Osteocyte (in vitro differentiated cells): ENCODE measurements around the gene HTR4. TPM values are rescaled to one million over a fixed set of nuclear protein-coding genes. Genes with fewer than 3 reads are reported as not detected.

Experiments
- DNase-seq: peaks from one replicate; pipeline ENCODE4 v3.0.0; 2021; ENCODE audit warnings: mixed read lengths; ENCODE audit not compliant: unreplicated experiment; ENCODE audit errors: extremely low spot score
- H3K27ac Mint-ChIP-seq: one replicate; pipeline ENCODE4 v1.8.0; 2021; ENCODE audit warnings: mild to moderate bottlenecking, mixed read lengths; ENCODE audit not compliant: unreplicated experiment
- H3K27me3 Mint-ChIP-seq: one replicate; pipeline ENCODE4 v1.8.0; 2021; ENCODE audit warnings: mixed read lengths; ENCODE audit not compliant: unreplicated experiment
- H3K36me3 Mint-ChIP-seq: one replicate; pipeline ENCODE4 v1.8.0; 2021; ENCODE audit warnings: mixed read lengths; ENCODE audit not compliant: unreplicated experiment
- H3K4me1 Mint-ChIP-seq: one replicate; pipeline ENCODE4 v1.8.0; 2021; ENCODE audit warnings: mixed read lengths; ENCODE audit not compliant: unreplicated experiment
- H3K4me3 Mint-ChIP-seq: one replicate; pipeline ENCODE4 v1.8.0; 2021; ENCODE audit warnings: mild to moderate bottlenecking, moderate library complexity, mixed read lengths; ENCODE audit not compliant: unreplicated experiment
- H3K9me3 Mint-ChIP-seq: one replicate; pipeline ENCODE4 v1.8.0; 2021; ENCODE audit warnings: mixed read lengths; ENCODE audit not compliant: unreplicated experiment
- total RNA-seq: library from RNA; stranded (reverse); gene quantifications from 2 replicates; pipeline ENCODE4 v1.2.1, GENCODE V29; 2021
- TF ChIP-seq, protein P1 (sequence below): fragments of 200-600 bp; sonication (generic); IDR thresholded peaks from 2 replicates; pipeline ENCODE4 v1.5.0; 2021; ENCODE audit warnings: antibody characterized with exemption, mild to moderate bottlenecking, moderate library complexity

HTR4 gene
- total RNA-seq, 1 donor from 2014 or later: not detected

DNA sequence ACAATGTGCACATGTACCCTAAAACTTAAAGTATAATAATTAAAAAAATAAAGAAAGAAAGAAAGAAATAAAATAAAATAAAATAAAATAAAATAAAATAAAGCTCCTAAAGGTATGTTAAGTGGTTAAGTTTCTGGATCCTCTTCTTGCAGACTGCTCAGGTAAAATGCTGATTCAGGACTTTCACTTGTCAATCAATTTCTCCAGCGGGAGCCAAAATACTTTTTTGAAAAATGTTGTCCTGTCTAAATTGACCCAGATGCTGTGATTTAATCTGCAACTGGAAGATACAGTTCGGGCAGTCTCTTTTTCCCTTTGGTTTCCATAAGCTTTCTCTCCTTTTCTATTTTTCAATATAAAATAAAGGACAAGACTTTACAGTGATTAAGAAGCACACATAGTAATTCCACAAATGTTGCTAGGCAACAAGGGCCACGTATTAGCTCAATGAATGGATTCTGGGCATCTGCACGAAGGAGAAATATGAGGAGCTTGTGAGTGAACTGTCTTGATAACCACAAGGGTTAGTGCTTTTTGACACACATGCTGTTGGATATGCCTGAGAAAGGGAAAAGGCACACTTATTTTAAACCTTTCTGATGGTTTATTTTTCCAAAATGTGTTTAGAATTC, 38.6 kb downstream of the HTR4 start:
- H3K27me3 Mint-ChIP-seq: peaks cover 3% of the 10 kb centered on the region

DNA sequence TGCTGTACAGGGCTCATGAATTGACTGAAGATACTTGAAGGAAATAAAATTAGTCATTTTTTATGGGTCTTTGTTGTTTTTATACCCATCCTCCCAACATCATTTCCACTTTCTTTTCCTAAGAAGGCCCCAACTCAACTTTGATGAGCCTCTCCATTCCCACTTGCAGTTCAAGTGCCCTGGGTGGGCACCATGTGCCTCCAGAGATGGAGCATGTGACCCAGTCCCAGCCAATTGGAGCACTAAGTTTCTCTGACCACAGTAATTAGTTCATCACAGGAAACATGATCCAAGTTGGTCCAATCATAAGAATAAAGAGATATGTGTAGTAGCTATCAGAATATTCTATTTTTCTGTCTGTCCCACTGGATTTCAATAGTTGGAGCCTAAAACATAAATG, 46.9 kb downstream of the HTR4 start:
- DNase-seq: no peak
- TF ChIP-seq, protein P1, sequence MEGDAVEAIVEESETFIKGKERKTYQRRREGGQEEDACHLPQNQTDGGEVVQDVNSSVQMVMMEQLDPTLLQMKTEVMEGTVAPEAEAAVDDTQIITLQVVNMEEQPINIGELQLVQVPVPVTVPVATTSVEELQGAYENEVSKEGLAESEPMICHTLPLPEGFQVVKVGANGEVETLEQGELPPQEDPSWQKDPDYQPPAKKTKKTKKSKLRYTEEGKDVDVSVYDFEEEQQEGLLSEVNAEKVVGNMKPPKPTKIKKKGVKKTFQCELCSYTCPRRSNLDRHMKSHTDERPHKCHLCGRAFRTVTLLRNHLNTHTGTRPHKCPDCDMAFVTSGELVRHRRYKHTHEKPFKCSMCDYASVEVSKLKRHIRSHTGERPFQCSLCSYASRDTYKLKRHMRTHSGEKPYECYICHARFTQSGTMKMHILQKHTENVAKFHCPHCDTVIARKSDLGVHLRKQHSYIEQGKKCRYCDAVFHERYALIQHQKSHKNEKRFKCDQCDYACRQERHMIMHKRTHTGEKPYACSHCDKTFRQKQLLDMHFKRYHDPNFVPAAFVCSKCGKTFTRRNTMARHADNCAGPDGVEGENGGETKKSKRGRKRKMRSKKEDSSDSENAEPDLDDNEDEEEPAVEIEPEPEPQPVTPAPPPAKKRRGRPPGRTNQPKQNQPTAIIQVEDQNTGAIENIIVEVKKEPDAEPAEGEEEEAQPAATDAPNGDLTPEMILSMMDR: no peak
- no peaks in the 10 kb centered on the region for H3K36me3 Mint-ChIP-seq

More for the DNA sequence above, 38.6 kb downstream of the HTR4 start:
- Mint-ChIP-seq H3K9me3 (no peaks in the 10 kb centered on the region), H3K4me1 (no peaks in the 10 kb centered on the region), H3K4me3 (no peak overlapping the region), H3K27ac (no peak overlapping the region), H3K36me3 (no peaks in the 10 kb centered on the region)
- TF ChIP-seq, protein P1: no peak
- no peak for DNase-seq

GRCh38 chr5:148606296-148606695, 48.0 kb downstream of the HTR4 start:
- Mint-ChIP-seq H3K9me3 (no peaks in the 10 kb centered on the region), H3K4me1 (no peaks in the 10 kb centered on the region), H3K4me3 (no peak overlapping the region), H3K27ac (no peak overlapping the region), H3K36me3 (no peaks in the 10 kb centered on the region), H3K27me3 (no peaks in the 10 kb centered on the region)
- no peak for DNase-seq
- TF ChIP-seq, protein P1: no peak

More for the DNA sequence above, 46.9 kb downstream of the HTR4 start:
- Mint-ChIP-seq H3K27ac (no peak overlapping the region), H3K9me3 (no peaks in the 10 kb centered on the region), H3K27me3 (no peaks in the 10 kb centered on the region), H3K4me3 (no peak overlapping the region), H3K4me1 (no peaks in the 10 kb centered on the region)

DNA sequence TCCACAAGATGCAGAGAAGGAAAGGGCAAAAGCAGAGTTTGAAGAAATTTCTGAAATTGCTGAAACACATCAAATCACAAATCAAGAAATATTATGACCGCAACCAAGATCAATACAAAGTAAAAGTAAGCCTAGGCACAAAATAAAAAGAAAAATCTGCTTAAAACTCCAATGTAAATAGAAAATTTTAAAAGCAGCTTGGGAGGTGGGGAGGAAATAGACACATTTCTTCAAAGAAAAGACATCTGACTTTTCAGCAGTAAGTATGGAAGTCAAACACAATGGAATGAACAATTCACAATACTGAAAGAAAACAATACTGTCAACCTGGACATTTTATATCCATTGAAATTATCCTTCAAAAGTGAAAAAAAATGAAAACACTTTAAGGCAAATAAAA, 55.1 kb downstream of the HTR4 start:
- H3K27me3 Mint-ChIP-seq: peaks cover 4% of the 10 kb centered on the region
- no peak overlapping the region for H3K4me3 Mint-ChIP-seq
- H3K4me1 Mint-ChIP-seq: no peaks in the 10 kb centered on the region
- TF ChIP-seq, protein P1: no peak
- no peak for DNase-seq
- no peak overlapping the region for H3K27ac Mint-ChIP-seq
- peaks cover 8% of the 10 kb centered on the region for H3K9me3 Mint-ChIP-seq
- no peaks in the 10 kb centered on the region for H3K36me3 Mint-ChIP-seq

GRCh38 chr5:148595697-148596096, 58.6 kb downstream of the HTR4 start:
- TF ChIP-seq, protein P1: no peak
- H3K4me1 Mint-ChIP-seq: no peaks in the 10 kb centered on the region
- H3K27ac Mint-ChIP-seq: no peak overlapping the region
- H3K4me3 Mint-ChIP-seq: no peak overlapping the region
- peaks cover 20% of the 10 kb centered on the region for H3K27me3 Mint-ChIP-seq
- H3K9me3 Mint-ChIP-seq: peaks cover 8% of the 10 kb centered on the region
- H3K36me3 Mint-ChIP-seq: no peaks in the 10 kb centered on the region
- no peak for DNase-seq
